Activated CD4-positive, CD25-positive, alpha-beta regulatory T cell (primary cell): ENCODE results near the gene ANHX.
"Not testable (repeated sequence)": the region's sequence is repeated elsewhere in the genome, so short reads cannot be mapped to it uniquely, and the experiment has no call there.

Experiments used
- DNase-seq, 4 experiments: peaks; one replicate each; lab custom pipeline; 2025; lab: John Stamatoyannopoulos, UW

The ANHX gene

GRCh38 chr12:133235401-133236112 lies at the start of gene ANHX:
Gene ANHX (minus strand): TSS chr12:133235877. CDS start chr12:133234356, 1,521 bp downstream.
- DNase-seq: no peak

- DNase-seq: not testable (repeated sequence)
Observed at GRCh38 chr12:133264668-133265067, 29.0 kb upstream of the ANHX start.

GRCh38 chr12:133264173-133264572 lies 28.5 kb upstream of the ANHX start:
- no peak for DNase-seq

DNA sequence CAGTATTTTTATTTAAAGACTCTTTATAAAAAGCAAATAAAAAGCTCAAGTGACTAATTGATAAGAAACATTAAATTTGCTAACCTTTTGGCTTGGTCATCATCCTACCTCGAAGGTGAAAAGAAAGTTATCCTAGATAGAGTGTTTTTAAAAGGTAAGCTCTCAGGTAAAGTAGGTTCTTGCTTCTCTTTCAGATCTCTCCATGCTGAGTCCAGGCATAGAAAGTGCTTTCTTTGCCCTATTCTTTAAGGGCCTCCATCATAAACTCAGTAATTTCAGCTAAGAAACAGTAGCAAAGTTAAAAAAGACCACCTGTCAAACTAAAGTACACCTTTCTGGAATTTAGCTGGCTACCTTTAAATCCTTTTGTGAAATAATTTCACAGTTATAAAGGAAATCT lies 20.6 kb upstream of the ANHX start:
- no peak for DNase-seq

DNA sequence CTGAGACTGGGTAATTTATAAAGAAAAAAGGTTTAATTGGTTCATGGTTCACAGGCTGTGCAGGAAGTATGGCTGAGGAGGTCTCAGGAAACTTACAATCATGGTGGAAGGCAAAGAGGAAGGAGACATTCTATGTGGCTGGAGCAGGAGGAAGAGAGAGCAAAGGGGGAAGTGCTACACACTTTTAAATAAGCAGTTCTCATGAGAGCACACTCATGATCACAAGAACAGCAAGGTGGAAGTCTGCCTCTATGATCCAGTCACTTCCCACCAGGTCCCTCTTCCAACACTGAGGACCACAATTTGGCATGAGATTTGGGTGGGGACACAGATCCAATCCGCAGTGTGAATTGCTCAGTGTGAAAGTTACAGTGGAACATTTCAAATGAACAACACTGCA lies 20.2 kb upstream of the ANHX start:
- not testable (repeated sequence) for DNase-seq

GRCh38 chr12:133251732-133252131 lies 16.1 kb upstream of the ANHX start:
- DNase-seq: no peak

DNA sequence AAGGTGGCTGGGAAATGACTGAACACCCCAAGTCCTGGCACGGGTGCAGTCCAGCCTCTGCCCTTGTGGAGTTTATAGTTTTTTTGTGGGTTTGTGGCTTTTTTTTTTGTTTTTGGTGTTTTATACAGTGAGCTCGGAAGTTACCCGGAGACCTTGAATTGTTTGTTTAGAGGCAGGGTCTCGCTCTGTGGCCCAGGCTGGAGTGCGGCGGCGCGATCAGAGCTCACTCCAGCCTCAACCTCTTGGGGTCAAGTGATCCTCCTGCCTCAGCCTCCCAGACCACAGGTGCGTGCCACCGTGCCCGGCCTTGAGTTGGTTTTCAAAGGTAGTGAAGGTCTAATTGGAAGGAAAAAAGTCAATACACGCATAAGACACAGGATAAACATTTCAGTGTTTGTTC lies 879 bp upstream of the ANHX start:
- DNase-seq: no peak

DNA sequence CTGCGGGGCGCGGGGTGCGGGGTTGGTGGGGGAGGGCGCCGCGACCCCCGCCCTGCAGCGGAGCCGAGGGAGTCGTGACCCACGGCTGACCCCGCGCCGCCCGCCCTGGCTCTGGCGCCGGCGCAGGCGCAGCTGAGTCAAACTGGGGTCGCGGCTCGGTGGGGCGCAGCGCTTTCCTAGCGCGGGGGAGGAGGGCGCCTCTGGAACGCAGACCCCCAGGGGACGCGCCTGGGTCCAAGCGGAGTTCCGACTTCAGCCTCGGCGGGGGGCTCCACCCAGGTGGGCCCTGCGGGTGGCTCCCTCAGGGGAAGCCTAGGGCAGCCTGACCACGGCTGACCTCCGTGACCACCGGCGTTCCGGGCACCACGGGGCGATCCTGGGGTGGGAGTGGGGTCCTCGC lies 467 bp upstream of the ANHX start:
- no peak for DNase-seq

DNA sequence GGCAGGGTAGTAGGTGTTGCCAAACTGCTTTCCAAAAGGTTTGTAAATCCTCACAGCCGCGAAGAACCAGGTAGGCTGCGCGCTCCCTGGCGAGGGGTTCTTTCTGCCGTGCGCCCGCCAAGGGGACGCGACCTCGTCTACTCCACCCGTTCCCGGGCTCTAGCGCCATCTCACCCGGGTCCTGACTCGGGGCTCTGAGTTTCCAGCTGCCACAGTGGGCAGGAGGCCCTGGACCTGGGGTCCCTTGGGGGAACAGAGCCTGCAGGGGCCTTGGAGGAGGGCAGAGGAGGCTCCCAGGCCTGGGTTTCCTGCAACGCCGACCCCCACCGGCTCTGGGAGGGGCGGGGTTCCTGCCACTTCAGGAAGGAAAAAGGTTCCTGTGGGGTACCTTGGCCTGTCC lies 706 bp downstream of the ANHX start:
- DNase-seq: no peak

GRCh38 chr12:133233993-133234564 lies 1.6 kb downstream of the ANHX start:
- DNase-seq: no peak

DNA sequence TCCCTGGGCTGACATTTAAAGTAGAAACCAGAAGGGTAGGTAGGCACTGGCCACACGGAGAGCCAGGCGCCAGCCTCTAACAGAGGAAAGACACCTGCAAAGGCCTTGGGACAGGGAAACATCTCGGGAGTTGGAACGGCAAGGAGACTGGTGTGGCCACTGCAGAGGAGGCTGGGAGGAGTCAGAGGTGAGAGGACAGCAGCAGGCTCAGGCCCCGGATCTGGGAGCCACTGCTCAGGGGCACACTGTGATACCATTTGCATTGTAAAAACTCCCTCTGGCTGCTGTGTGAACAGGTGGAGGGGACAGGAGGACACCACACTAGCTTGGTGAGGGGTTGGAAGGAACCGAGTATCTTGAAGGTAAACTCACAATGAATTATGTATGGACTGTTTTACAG lies 2.7 kb downstream of the ANHX start:
- no peak for DNase-seq

DNA sequence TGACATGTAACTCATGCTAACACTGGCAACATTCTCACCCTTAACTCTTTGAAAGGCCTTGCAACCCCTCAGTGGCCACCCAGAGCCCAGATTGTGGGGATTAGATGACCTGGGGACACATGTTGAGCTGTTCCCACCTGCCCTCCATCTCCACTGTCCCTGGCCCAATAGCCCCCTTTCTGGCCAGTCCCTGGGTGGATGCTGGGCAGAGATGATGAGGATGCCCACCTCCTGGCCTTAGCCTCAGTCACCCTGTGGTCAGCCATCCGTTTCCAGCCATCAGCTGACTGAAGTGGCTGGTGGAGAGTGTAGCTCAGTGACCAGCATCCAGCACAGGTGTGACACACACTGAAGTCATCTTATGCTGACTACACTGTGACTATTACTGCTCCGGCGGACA lies 4.7 kb downstream of the ANHX start:
- no peak for DNase-seq

DNA sequence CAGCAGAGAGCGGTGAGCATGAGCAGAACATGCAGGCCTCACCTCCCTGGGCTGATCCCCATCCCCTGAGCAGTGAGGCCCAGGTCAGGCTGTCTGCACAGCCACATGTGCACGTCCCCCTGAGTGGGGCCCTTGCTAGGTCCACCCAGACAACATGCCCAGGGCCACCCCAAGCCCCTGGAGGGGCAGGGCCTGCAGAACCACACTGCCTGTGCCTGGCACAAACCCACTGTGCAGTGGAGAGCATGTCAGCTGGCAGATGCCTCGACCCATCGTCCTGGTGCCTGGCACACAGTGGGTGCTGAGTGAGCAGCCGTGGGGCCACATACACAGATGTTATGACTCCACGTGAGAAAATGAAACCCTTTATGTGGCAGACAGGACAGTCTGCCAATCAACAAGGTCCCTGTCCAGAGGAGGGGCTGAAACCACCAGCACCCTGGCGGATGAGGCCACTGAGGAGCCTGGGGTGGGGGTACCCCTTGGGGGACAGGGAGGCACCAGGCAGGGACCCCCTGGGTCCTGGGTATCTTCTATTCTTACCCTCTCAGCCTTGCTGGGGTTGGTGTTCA lies 8.3 kb downstream of the ANHX start:
- DNase-seq: no peak

GRCh38 chr12:133226690-133227089 lies 9.0 kb downstream of the ANHX start:
- no peak for DNase-seq

- no peak for DNase-seq
Observed at GRCh38 chr12:133225527-133225926, 10.2 kb downstream of the ANHX start.

DNA sequence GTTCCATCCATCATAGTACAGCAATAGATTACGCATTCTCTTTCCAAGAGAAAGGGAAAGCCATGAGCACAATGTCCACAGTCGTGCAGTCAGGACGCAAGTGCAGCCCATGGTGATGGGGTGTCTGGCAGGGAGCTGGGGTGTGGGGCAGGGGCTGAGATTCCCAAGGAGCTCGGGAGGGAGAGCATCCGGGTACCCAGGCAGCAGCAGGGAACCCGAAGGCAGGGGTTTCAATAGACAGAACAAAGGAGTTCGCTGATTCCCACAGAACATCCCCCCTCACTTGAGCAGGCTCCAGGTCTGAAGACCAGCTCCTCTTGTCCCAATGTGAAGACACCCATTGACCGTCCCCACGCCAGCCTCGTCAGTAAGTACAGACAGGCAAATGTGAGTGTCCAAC lies 13.5 kb downstream of the ANHX start:
- DNase-seq: no peak

DNA sequence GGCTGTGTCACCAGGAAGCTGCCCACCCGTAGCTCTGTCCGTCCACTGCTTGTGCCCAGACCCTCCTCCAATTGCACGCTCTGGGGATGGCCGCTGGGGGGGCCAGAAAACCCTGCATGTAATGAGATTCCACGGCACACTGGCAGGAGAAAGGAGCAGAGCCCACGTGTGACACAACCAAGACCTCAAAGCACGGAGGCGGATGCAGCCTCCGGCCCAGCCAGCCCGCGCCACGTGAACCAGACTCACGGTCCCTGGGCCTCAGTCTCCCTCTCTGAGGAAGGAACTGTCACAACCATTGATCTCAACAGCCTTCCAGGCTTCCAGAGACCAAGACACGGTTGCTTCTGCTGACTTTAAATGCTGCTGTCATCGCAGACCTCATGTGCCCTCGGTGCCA lies 14.4 kb downstream of the ANHX start:
- no peak for DNase-seq

DNA sequence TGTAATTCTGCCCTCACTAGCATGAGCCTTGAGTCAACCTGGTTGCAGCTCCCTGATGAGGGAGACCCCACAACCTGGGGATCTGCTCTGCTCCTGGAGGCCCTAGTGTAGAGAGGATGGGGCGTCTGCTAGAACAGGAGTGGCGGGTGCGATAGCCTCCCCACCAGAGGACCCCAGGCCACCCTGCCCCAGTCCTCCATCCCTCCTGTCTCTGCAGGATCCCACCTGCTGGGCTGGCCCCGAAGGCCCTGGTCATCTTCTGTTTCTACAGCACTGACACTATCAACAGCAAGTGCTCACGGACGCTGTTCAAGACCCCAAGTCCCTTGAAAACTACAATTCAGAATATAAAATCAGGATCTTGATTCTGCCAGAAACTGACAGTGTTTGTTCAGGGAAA lies 15.2 kb downstream of the ANHX start:
- no peak for DNase-seq

GRCh38 chr12:133217219-133217618 lies 18.5 kb downstream of the ANHX start:
- DNase-seq: no peak

- no peak for DNase-seq
Observed at GRCh38 chr12:133215724-133216123, 20.0 kb downstream of the ANHX start.

DNA sequence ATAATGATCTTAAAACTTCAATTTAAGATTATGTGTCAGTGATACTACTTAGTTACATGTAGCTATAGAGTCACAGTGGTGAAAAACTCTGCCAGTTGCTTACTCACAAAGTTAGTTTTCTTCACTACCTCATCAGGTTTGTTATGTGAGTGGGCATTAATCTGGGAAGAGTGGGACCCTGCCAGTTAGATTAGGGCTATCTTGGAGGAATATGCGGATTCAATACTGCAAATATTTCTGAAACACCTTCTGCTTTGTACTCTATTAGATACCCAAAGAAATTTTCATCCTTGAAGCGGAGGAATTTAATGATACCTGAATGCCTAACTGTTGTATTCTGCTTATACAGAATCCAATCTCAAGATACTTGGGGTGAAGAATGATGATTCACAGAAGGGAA lies 29.3 kb downstream of the ANHX start:
- no peak for DNase-seq

GRCh38 chr12:133204264-133204603 lies 31.4 kb downstream of the ANHX start:
- no peak for DNase-seq

GRCh38 chr12:133203344-133204263 lies 32.1 kb downstream of the ANHX start:
- DNase-seq: no peak
